ENCODE data around the gene NDST4. TPM values are rescaled to one million over a fixed set of nuclear protein-coding genes. Genes with fewer than 3 reads are reported as not detected.

The NDST4 gene
- total RNA-seq, 1 experiment from 2014 or later = not detected

GRCh38 chr4:114986133-114986532, 127.3 kb downstream of the NDST4 start (continued):
- TF ChIP-seq REST (IDR thresholded peaks at IDR 0.05; ENCODE audit: low read depth) = no peak
- no peak for TF ChIP-seq FOSL1 (IDR thresholded peaks at IDR 0.05; ENCODE audit: low read depth)
- no peak for TF ChIP-seq EGR1 (IDR thresholded peaks at IDR 0.05; ENCODE audit: low read depth)
- no peak for TF ChIP-seq RAD21 (IDR thresholded peaks at IDR 0.05; ENCODE audit: low read depth)
- TF ChIP-seq CEBPB (IDR thresholded peaks at IDR 0.05; ENCODE audit: low read depth) = no peak
- no peak for TF ChIP-seq POLR2A (IDR thresholded peaks at IDR 0.05; ENCODE audit: borderline replicate concordance, extremely low read depth, insufficient read depth, insufficient read length)
- no peak for TF ChIP-seq ELF1 (IDR thresholded peaks at IDR 0.05; ENCODE audit: borderline replicate concordance, low read depth)

DNA sequence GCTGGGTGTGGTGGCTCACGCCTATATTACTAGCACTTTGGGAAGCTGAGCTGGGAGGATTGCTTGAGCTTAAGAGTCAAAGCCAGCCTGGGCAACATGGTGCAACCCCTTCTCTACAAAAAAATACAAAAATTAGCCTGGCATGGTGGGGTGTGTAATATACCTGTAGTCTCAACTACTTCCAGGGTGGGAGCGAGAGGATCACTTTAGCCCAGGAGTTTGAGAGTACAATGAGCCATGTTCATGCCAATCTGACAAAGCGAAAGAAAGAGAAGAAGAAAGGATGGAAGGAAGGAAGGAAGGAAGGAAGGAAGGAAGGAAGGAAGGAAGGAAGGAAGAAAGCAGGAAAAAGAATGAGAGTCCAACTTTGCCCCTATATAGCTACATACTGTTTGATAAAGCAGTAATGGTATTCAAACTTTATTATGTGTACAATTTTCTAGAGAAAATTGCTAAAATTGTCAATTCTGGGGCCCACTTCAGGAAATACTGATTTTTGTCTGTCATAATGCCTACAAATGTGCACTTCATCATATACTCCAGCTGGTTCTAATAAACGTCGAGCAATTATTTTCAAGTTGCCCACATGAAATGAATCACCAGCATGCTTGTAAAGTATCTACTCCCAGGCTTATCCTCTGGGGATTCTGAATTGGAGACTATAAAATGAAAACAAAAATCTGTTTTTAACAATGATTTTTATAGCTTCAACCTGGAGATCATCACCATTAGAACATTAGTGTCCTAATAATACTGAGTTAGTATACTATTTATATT, 132.3 kb downstream of the NDST4 start:
- Histone ChIP-seq H3K4me1 (ENCODE audit: control insufficient read depth in 1 of 2, insufficient read depth in 2 of 2, low read length in 2 of 2) (no peaks in the 10 kb centered on the region), H4K20me1 (ENCODE audit: insufficient read depth) (no peaks in the 10 kb centered on the region), H3K36me3 (ENCODE audit: control insufficient read depth in 1 of 2, insufficient read depth in 2 of 2, low read length in 2 of 2) (no peaks in the 10 kb centered on the region), H3K79me2 (ENCODE audit: insufficient read depth, low read length) (no peaks in the 10 kb centered on the region), H3K9me3 (ENCODE audit: control insufficient read depth in 1 of 2, insufficient read depth in 1 of 2, low read depth in 1 of 2, low read length in 2 of 2) (no peaks in the 10 kb centered on the region), H2AFZ (ENCODE audit: low read depth, low read length, poor library complexity, severe bottlenecking) (no peak overlapping the region), H3K4me2 (ENCODE audit: low read length) (no peak overlapping the region), H3K9me2 (ENCODE audit: insufficient read depth) (no peaks in the 10 kb centered on the region), H3K9ac (ENCODE audit: low read length) (no peak overlapping the region), H3K27ac (ENCODE audit: low read depth, low read length) (no peak overlapping the region), H3K4me3 (replicated peaks in 1 of 2; ENCODE audit: low read depth in 1 of 2, low read length in 2 of 2) (no peak overlapping the region), H3K27me3 (ENCODE audit: insufficient read depth, low read length) (no peaks in the 10 kb centered on the region)
- ChIA-PET RAD21 (ENCODE audit: low non-redundant PET in 1 of 2, low total read pairs in 2 of 2, uncharacterized antibody in 2 of 2, unreplicated experiment in 2 of 2) (no interaction called here), POLR2A (no interaction called here), CTCF (no interaction called here)
- no TSS peak for BruUV-seq (replicated peaks)
- no peak for ATAC-seq
- intact Hi-C loops (cut with micrococcal nuclease) = no loop called here
- no peak for DNase-seq (ENCODE audit: low read depth, low spot score)
- no peak for TF ChIP-seq FOSL1 (IDR thresholded peaks at IDR 0.05; ENCODE audit: low read depth)
- no peak for TF ChIP-seq RAD21 (IDR thresholded peaks at IDR 0.05; ENCODE audit: low read depth)
- no peak for TF ChIP-seq ZBTB33 (IDR thresholded peaks at IDR 0.05; ENCODE audit: extremely low read depth, insufficient replicate concordance, low read length)

All from HCT116 (cell line).